Caco-2 (cell line): ENCODE measurements around the gene PCBD1. TPM values are rescaled to one million over a fixed set of nuclear protein-coding genes. Genes with fewer than 3 reads are reported as not detected.

Source experiments
- BruUV-seq: library from RNA; stranded (reverse); fragments of 400-500 nt; replicated peaks from 2 replicates; lab custom pipeline; 2021; lab: Mats Ljungman, UMichigan
- CTCF ChIA-PET: fragments of 300-600 bp; sonication (Branson Sonifier 250); formaldehyde crosslinking; loops from one replicate; lab custom pipeline; 2022; ENCODE audit warnings: antibody characterized with exemption; lab: Charles Lee
- POLR2A ChIA-PET: fragments of 300-600 bp; sonication (Branson Sonifier 250); formaldehyde crosslinking; loops from one replicate; lab custom pipeline; 2022; ENCODE audit warnings: antibody characterized with exemption; lab: Charles Lee
- DNase-seq, 2 experiments: peaks; one replicate each; pipeline versions ENCODE4 v3.0.0 to v3.0.0-alpha.2; 2020 to 2022
- H3K27me3 ChIP-seq: replicated peaks from 2 replicates; pipeline ENCODE4 v1.6.0; 2011; ENCODE audit warnings: low read length; ENCODE audit not compliant: control insufficient read depth, insufficient read depth
- H3K36me3 ChIP-seq: 2 replicates; pipeline ENCODE4 v1.5.1; 2011; ENCODE audit warnings: low read length; ENCODE audit not compliant: control insufficient read depth, insufficient read depth
- H3K4me1 ChIP-seq: fragments of 250-450 bp; sonication (Bioruptor Pico); 2 replicates; pipeline ENCODE4 v1.5.1; 2020; ENCODE audit warnings: mild to moderate bottlenecking
- H3K4me3 ChIP-seq: 2 replicates; pipeline ENCODE4 v1.5.1; 2011; ENCODE audit warnings: low read depth, mild to moderate bottlenecking, control low read depth, low read length
- H3K9me3 ChIP-seq: fragments of 250-450 bp; sonication (Bioruptor Pico); 2 replicates; pipeline ENCODE4 v1.5.1; 2020; ENCODE audit warnings: mild to moderate bottlenecking, moderate library complexity
- H3K27ac Mint-ChIP-seq: one replicate; pipeline ENCODE4 v1.8.0; 2022; ENCODE audit warnings: mixed read lengths; ENCODE audit not compliant: unreplicated experiment
- H3K27me3 Mint-ChIP-seq: one replicate; pipeline ENCODE4 v1.8.0; 2022; ENCODE audit warnings: mixed read lengths; ENCODE audit not compliant: insufficient read depth, unreplicated experiment
- H3K36me3 Mint-ChIP-seq: one replicate; pipeline ENCODE4 v1.8.0; 2022; ENCODE audit warnings: mild to moderate bottlenecking, mixed read lengths; ENCODE audit not compliant: insufficient read depth, unreplicated experiment
- H3K4me1 Mint-ChIP-seq: one replicate; pipeline ENCODE4 v1.8.0; 2022; ENCODE audit warnings: low read depth, mixed read lengths; ENCODE audit not compliant: unreplicated experiment
- H3K4me3 Mint-ChIP-seq: one replicate; pipeline ENCODE4 v1.8.0; 2022; ENCODE audit warnings: mild to moderate bottlenecking, moderate library complexity, mixed read lengths; ENCODE audit not compliant: unreplicated experiment
- H3K9me3 Mint-ChIP-seq: one replicate; pipeline ENCODE4 v1.8.0; 2022; ENCODE audit warnings: mixed read lengths; ENCODE audit not compliant: unreplicated experiment
- intact Hi-C: fragments of 100-400 bp; cut with micrococcal nuclease; formaldehyde crosslinking; loops from one replicate; pipeline ENCODE4 v1.10.0; 2022; ENCODE audit not compliant: unreplicated experiment
- total RNA-seq: library from RNA; stranded (reverse); gene quantifications from 2 replicates; pipeline ENCODE4 v1.2.3, GENCODE V29; 2022
- TF ChIP-seq, protein P1 (sequence below), 2 experiments: fragments of 200-600 bp in 1 of 2; IDR thresholded peaks; 1 replicate in 1 of 2; 2 replicates in 1 of 2; pipeline versions ENCODE4 v1.5.1 to v1.8.0; 2011 to 2022; ENCODE audit warnings: antibody characterized with exemption in 1 of 2, control low read depth in 1 of 2, inconsistent platforms in 1 of 2, low read depth in 1 of 2, low read length in 1 of 2, mild to moderate bottlenecking in 1 of 2, moderate library complexity in 1 of 2; ENCODE audit not compliant: insufficient read depth in 1 of 2, severe bottlenecking in 1 of 2, unreplicated experiment in 1 of 2

Gene PCBD1
- total RNA-seq, 1 experiment from 2014 or later: 252 TPM

DNA sequence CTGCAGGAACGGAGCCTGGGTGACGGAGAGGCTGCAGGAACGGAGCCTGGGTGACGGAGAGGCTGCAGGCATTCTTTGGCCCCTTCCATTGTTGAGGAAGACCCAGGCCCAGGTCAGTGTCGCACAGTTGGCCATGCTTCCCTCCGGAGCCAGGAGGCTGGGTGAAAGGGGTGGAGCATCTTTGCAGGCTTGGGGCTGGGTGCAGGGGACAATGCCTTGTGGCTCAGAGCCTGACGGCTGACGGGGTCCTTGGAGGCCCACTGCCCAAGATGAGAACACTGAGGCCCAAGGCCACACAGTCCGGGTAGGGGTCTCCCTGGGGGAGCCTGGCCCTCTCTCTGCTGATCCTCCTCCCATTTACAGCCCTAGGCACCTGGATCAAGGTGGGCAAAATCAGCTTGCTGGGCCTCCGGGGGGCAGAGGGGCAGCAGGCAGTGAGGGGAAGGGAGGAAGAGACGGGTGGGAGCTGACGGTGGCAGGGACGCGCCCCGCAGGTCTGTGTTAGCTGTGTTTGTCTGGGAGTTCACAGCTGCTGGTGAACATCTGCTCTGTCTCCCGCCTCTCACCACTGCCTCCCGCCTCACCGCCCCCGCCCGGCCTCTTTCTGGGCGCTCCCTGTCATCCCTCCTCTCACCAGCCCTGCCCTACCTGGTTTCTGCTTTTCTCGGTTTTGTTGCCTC, 30.6 kb upstream of the PCBD1 start:
- TF ChIP-seq, protein P1, sequence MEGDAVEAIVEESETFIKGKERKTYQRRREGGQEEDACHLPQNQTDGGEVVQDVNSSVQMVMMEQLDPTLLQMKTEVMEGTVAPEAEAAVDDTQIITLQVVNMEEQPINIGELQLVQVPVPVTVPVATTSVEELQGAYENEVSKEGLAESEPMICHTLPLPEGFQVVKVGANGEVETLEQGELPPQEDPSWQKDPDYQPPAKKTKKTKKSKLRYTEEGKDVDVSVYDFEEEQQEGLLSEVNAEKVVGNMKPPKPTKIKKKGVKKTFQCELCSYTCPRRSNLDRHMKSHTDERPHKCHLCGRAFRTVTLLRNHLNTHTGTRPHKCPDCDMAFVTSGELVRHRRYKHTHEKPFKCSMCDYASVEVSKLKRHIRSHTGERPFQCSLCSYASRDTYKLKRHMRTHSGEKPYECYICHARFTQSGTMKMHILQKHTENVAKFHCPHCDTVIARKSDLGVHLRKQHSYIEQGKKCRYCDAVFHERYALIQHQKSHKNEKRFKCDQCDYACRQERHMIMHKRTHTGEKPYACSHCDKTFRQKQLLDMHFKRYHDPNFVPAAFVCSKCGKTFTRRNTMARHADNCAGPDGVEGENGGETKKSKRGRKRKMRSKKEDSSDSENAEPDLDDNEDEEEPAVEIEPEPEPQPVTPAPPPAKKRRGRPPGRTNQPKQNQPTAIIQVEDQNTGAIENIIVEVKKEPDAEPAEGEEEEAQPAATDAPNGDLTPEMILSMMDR (IDR thresholded peaks at IDR 0.05; ENCODE audit: insufficient read depth in 1 of 2, low read depth in 1 of 2, low read length in 1 of 2, severe bottlenecking in 1 of 2, unreplicated experiment in 1 of 2): no peak
- CTCF ChIA-PET: interaction anchor here (0.6 kb wide), 1 partner anchor 224 kb away, joined by 3 read pairs; no protein-coding TSS in a partner anchor
- H3K27me3 Mint-ChIP-seq: peaks cover 23% of the 10 kb centered on the region
- DNase-seq: no peak
- H3K4me1 Mint-ChIP-seq: no peaks in the 10 kb centered on the region
- POLR2A ChIA-PET: no interaction called here
- H3K9me3 Mint-ChIP-seq: no peaks in the 10 kb centered on the region
- Histone ChIP-seq H3K9me3 (no peaks in the 10 kb centered on the region), H3K4me1 (no peaks in the 10 kb centered on the region), H3K4me3 (no peak overlapping the region), H3K27me3 (peaks cover 4% of the 10 kb centered on the region; the same call in 1 of the 2 replicates), H3K36me3 (no peaks in the 10 kb centered on the region)
- intact Hi-C loops: no loop called here
- H3K27ac Mint-ChIP-seq: no peak overlapping the region
- no peak overlapping the region for H3K4me3 Mint-ChIP-seq
- no peaks in the 10 kb centered on the region for H3K36me3 Mint-ChIP-seq
- BruUV-seq: no TSS peak

DNA sequence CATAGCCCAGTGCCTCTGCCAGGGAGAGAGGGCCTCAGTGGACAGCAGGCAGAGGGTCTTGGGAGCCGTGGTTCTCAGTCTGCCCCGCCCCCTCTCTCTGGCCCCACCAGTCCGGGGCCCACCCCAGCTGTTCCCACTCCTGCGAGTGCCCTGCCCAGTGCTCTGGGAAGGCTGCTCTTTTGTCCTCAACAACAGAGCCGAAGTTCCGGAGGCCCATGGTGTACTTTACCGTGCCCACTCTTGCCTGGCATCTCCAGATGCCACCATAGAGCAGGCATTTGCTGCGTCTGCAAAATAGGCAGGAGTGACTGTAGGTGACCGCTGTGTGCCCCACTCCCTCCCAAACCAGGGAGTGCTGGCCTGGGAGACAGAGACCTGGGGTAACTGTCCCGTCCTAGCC, 29.3 kb upstream of the PCBD1 start:
- TF ChIP-seq, protein P1 (IDR thresholded peaks at IDR 0.05; ENCODE audit: insufficient read depth in 1 of 2, low read depth in 1 of 2, low read length in 1 of 2, severe bottlenecking in 1 of 2, unreplicated experiment in 1 of 2): no peak
- Histone ChIP-seq H3K9me3 (no peaks in the 10 kb centered on the region), H3K4me3 (no peak overlapping the region), H3K36me3 (no peaks in the 10 kb centered on the region), H3K27me3 (peaks cover 4% of the 10 kb centered on the region; the same call in 1 of the 2 replicates), H3K4me1 (no peaks in the 10 kb centered on the region)
- no peaks in the 10 kb centered on the region for H3K36me3 Mint-ChIP-seq
- H3K9me3 Mint-ChIP-seq: no peaks in the 10 kb centered on the region
- no peaks in the 10 kb centered on the region for H3K4me1 Mint-ChIP-seq
- POLR2A ChIA-PET: no interaction called here
- H3K27ac Mint-ChIP-seq: no peak overlapping the region
- H3K4me3 Mint-ChIP-seq: no peak overlapping the region
- no peak for DNase-seq
- H3K27me3 Mint-ChIP-seq: peaks cover 26% of the 10 kb centered on the region
- intact Hi-C loops: no loop called here
- no TSS peak for BruUV-seq
- CTCF ChIA-PET: interaction anchor here (0.6 to 1.0 kb wide), 2 partner anchors 15 to 353 kb away, joined by 3 read pairs; no protein-coding TSS in a partner anchor

DNA sequence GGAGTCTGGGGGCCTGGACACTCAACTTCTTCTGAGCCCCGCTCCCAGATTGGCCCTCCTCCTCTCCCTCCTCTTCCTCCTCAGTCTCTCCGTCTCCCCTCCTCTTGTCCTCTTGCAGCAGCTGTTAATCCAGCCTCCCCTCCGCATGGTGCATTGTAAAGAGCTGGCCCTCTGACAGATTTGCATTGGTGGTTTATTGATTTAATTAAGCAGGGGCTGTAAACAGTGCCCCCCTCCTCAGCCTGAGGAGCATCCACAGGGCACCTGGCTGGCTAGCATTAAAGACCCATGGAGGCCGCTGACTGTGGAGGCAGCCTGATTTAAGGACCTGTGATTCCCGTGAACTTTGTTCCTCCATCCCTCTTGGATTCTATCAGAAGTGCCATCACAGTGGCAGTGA, 28.9 kb upstream of the PCBD1 start:
- TF ChIP-seq, protein P1 (IDR thresholded peaks at IDR 0.05; ENCODE audit: insufficient read depth in 1 of 2, low read depth in 1 of 2, low read length in 1 of 2, severe bottlenecking in 1 of 2, unreplicated experiment in 1 of 2): no peak
- no peak overlapping the region for H3K4me3 Mint-ChIP-seq
- DNase-seq: no peak
- H3K4me1 Mint-ChIP-seq: no peaks in the 10 kb centered on the region
- no peaks in the 10 kb centered on the region for H3K9me3 Mint-ChIP-seq
- intact Hi-C loops: no loop called here
- H3K36me3 Mint-ChIP-seq: no peaks in the 10 kb centered on the region
- H3K27me3 ChIP-seq: peaks cover 4% of the 10 kb centered on the region; the same call in 1 of the 2 replicates
- ChIA-PET CTCF (interaction anchor here (1.0 kb wide), 1 partner anchor 14 kb away, joined by 3 read pairs; no protein-coding TSS in a partner anchor), POLR2A (no interaction called here)
- no peaks in the 10 kb centered on the region for H3K9me3 ChIP-seq
- no peak overlapping the region for H3K27ac Mint-ChIP-seq
- H3K4me1 ChIP-seq: no peaks in the 10 kb centered on the region
- no peak overlapping the region for H3K4me3 ChIP-seq
- H3K27me3 Mint-ChIP-seq: peaks cover 26% of the 10 kb centered on the region
- BruUV-seq: no TSS peak
- H3K36me3 ChIP-seq: no peaks in the 10 kb centered on the region
